Neural progenitor cell (in vitro differentiated cells): ENCODE measurements around the gene TCFL5. TPM values are rescaled to one million over a fixed set of nuclear protein-coding genes. Genes with fewer than 3 reads are reported as not detected.

ENCODE experiments used
- DNase-seq: peaks from one replicate; pipeline ENCODE4 v3.0.0-alpha.2; 2016; ENCODE audit warnings: low spot score
- H2AFZ ChIP-seq: fragments of 200-600 bp; sonication (generic); replicated peaks from 2 replicates; pipeline ENCODE4 v1.6.1; 2016; ENCODE audit warnings: antibody characterized with exemption
- H3F3A ChIP-seq: fragments of 200-600 bp; sonication (generic); 2 replicates; pipeline ENCODE4 v1.6.1; 2016; ENCODE audit warnings: antibody characterized with exemption, low read depth
- H3K27ac ChIP-seq: fragments of 200-600 bp; sonication (generic); 2 replicates; pipeline ENCODE4 v1.5.1; 2016; ENCODE audit warnings: mild to moderate bottlenecking
- H3K27me3 ChIP-seq: fragments of 200-600 bp; sonication (generic); 2 replicates; pipeline ENCODE4 v1.6.1; 2016; ENCODE audit warnings: mild to moderate bottlenecking, moderate library complexity
- H3K36me3 ChIP-seq: fragments of 200-600 bp; sonication (generic); 2 replicates; pipeline ENCODE4 v1.5.1; 2016
- H3K4me1 ChIP-seq: fragments of 200-600 bp; sonication (generic); 2 replicates; pipeline ENCODE4 v1.6.1; 2016; ENCODE audit warnings: mixed run types
- H3K4me2 ChIP-seq: fragments of 200-600 bp; sonication (generic); 2 replicates; pipeline ENCODE4 v1.6.1; 2016
- H3K4me3 ChIP-seq: fragments of 200-600 bp; sonication (generic); 2 replicates; pipeline ENCODE4 v1.5.1; 2016
- H3K79me2 ChIP-seq: fragments of 200-600 bp; sonication (generic); 2 replicates; pipeline ENCODE4 v1.6.1; 2016; ENCODE audit warnings: low read depth
- H3K9ac ChIP-seq: fragments of 200-600 bp; sonication (generic); 2 replicates; pipeline ENCODE4 v1.6.1; 2016
- H3K9me3 ChIP-seq: fragments of 200-600 bp; sonication (generic); 2 replicates; pipeline ENCODE4 v1.5.1; 2016; ENCODE audit warnings: low read depth
- H4K20me1 ChIP-seq: fragments of 200-600 bp; sonication (generic); 2 replicates; pipeline ENCODE4 v1.6.1; 2016; ENCODE audit warnings: low read depth
- H3K27ac Mint-ChIP-seq: 3 replicates; pipeline ENCODE4 v1.8.0; 2021; ENCODE audit warnings: mixed read lengths
- H3K27me3 Mint-ChIP-seq: 2 replicates; pipeline ENCODE4 v1.8.0; 2022; ENCODE audit warnings: low read depth, mild to moderate bottlenecking, inconsistent platforms, moderate library complexity, mixed read lengths; ENCODE audit not compliant: insufficient read depth
- H3K36me3 Mint-ChIP-seq: 3 replicates; pipeline ENCODE4 v1.8.0; 2021; ENCODE audit warnings: mixed read lengths
- H3K4me1 Mint-ChIP-seq: 3 replicates; pipeline ENCODE4 v1.8.0; 2021; ENCODE audit warnings: mixed read lengths
- H3K4me3 Mint-ChIP-seq: 3 replicates; pipeline ENCODE4 v1.8.0; 2021; ENCODE audit warnings: mild to moderate bottlenecking, moderate library complexity, mixed read lengths
- H3K9me3 Mint-ChIP-seq: 3 replicates; pipeline ENCODE4 v1.8.0; 2020; ENCODE audit warnings: mixed read lengths
- EZH2 ChIP-seq: fragments of 200-600 bp; sonication (generic); IDR thresholded peaks from 2 replicates; pipeline ENCODE4 v1.6.1; 2017; ENCODE audit warnings: antibody characterized with exemption, mild to moderate bottlenecking, moderate library complexity
- EZH2phosphoT487 ChIP-seq: fragments of 200-600 bp; sonication (generic); IDR thresholded peaks from 2 replicates; pipeline ENCODE4 v1.6.1; 2017; ENCODE audit warnings: antibody characterized with exemption
- total RNA-seq: library from RNA; depleted of rRNA; stranded (reverse); fragments of >200 nt; gene quantifications from 2 replicates; pipeline ENCODE4 v1.2.3, GENCODE V29; 2015; ENCODE audit warnings: low replicate concordance
- TF ChIP-seq, protein P1 (sequence below): fragments of 200-600 bp; sonication (generic); IDR thresholded peaks from 2 replicates; pipeline ENCODE4 v1.5.1; 2017; ENCODE audit warnings: antibody characterized with exemption, mild to moderate bottlenecking

TCFL5 gene
- total RNA-seq, 1 donor from 2014 or later, result 36.3 TPM

DNA sequence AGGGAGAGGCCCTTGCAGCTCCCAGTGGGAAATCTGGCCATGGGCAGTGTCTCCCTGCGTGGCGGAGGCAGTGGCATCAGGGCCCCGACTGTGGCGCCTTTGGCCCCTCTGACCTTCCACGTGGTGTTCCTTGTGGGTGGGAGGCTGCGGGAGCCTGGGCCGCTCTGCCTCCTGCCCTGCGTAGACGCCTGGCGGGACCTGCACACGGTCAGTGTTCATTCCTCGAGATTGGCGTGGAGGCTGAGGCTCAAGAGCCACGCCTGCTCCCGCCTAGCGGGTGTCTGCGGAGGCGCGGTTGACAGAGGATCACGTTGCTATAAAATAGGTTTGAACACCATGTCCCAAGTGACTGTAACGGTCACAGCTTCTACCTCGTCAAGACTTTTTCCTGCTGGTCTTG, 30.8 kb downstream of the TCFL5 start:
- H3K9me3 ChIP-seq, result no peaks in the 10 kb centered on the region
- Mint-ChIP-seq H3K4me3 (no peak overlapping the region), H3K36me3 (no peaks in the 10 kb centered on the region), H3K27ac (no peak overlapping the region), H3K4me1 (peaks cover 31% of the 10 kb centered on the region), H3K9me3 (no peaks in the 10 kb centered on the region), H3K27me3 (peaks cover 2% of the 10 kb centered on the region)
- H3K79me2 ChIP-seq, result no peaks in the 10 kb centered on the region
- H3K27ac ChIP-seq, result no peak overlapping the region
- no peak overlapping the region for H3K4me3 ChIP-seq
- H3K36me3 ChIP-seq, result no peaks in the 10 kb centered on the region
- H2AFZ ChIP-seq, result no peak overlapping the region
- H3K4me2 ChIP-seq, result no peak overlapping the region
- peaks cover 27% of the 10 kb centered on the region for H3K4me1 ChIP-seq
- H3K9ac ChIP-seq, result no peak overlapping the region
- no peak for TF ChIP-seq EZH2
- no peak for TF ChIP-seq EZH2phosphoT487
- TF ChIP-seq, protein P1, sequence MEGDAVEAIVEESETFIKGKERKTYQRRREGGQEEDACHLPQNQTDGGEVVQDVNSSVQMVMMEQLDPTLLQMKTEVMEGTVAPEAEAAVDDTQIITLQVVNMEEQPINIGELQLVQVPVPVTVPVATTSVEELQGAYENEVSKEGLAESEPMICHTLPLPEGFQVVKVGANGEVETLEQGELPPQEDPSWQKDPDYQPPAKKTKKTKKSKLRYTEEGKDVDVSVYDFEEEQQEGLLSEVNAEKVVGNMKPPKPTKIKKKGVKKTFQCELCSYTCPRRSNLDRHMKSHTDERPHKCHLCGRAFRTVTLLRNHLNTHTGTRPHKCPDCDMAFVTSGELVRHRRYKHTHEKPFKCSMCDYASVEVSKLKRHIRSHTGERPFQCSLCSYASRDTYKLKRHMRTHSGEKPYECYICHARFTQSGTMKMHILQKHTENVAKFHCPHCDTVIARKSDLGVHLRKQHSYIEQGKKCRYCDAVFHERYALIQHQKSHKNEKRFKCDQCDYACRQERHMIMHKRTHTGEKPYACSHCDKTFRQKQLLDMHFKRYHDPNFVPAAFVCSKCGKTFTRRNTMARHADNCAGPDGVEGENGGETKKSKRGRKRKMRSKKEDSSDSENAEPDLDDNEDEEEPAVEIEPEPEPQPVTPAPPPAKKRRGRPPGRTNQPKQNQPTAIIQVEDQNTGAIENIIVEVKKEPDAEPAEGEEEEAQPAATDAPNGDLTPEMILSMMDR, result no peak
- no peaks in the 10 kb centered on the region for H4K20me1 ChIP-seq
- DNase-seq, result no peak
- H3F3A ChIP-seq, result peaks cover 28% of the 10 kb centered on the region
- H3K27me3 ChIP-seq, result no peaks in the 10 kb centered on the region

DNA sequence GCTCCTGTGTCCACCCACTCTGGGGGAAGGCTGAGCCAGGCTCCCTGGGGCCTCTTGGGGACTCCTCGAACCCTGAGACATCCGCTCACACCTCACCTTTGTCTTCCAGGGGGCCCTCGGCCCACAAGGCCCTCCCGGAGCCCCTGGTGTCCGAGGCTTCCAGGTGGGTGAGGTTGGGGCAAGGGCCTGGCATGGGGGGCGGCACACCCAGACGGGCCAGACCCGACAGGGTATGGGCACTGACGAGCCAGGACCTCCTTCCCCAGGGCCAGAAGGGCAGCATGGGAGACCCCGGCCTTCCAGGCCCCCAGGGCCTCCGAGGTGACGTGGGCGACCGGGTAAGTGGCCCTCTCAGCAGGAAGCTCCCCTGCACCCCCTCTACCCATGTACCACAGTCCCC, 31.4 kb downstream of the TCFL5 start:
- H3F3A ChIP-seq, result peaks cover 26% of the 10 kb centered on the region
- H3K27me3 Mint-ChIP-seq, result peaks cover 2% of the 10 kb centered on the region
- H3K79me2 ChIP-seq, result no peaks in the 10 kb centered on the region
- no peak overlapping the region for H3K4me2 ChIP-seq
- H3K9me3 ChIP-seq, result no peaks in the 10 kb centered on the region
- H3K27me3 ChIP-seq, result no peaks in the 10 kb centered on the region
- no peak for DNase-seq
- no peak overlapping the region for H3K27ac Mint-ChIP-seq
- TF ChIP-seq, protein P1, result no peak
- TF ChIP-seq EZH2 (no peak), EZH2phosphoT487 (no peak)
- no peaks in the 10 kb centered on the region for H3K36me3 ChIP-seq
- no peaks in the 10 kb centered on the region for H3K9me3 Mint-ChIP-seq
- H3K9ac ChIP-seq, result no peak overlapping the region
- no peak overlapping the region for H2AFZ ChIP-seq
- H4K20me1 ChIP-seq, result no peaks in the 10 kb centered on the region
- peaks cover 26% of the 10 kb centered on the region for H3K4me1 Mint-ChIP-seq
- H3K4me3 ChIP-seq, result no peak overlapping the region
- no peaks in the 10 kb centered on the region for H3K36me3 Mint-ChIP-seq
- H3K4me1 ChIP-seq, result peaks cover 24% of the 10 kb centered on the region
- H3K27ac ChIP-seq, result no peak overlapping the region
- no peak overlapping the region for H3K4me3 Mint-ChIP-seq

GRCh38 chr20:62829231-62830230, 32.1 kb downstream of the TCFL5 start:
- H3K9me3 ChIP-seq, result no peaks in the 10 kb centered on the region
- peaks cover 20% of the 10 kb centered on the region for H3F3A ChIP-seq
- H4K20me1 ChIP-seq, result no peaks in the 10 kb centered on the region
- H3K36me3 ChIP-seq, result no peaks in the 10 kb centered on the region
- no peak overlapping the region for H3K4me3 ChIP-seq
- no peak overlapping the region for H3K4me2 ChIP-seq
- H2AFZ ChIP-seq, result no peak overlapping the region
- peaks cover 22% of the 10 kb centered on the region for H3K4me1 Mint-ChIP-seq
- no peaks in the 10 kb centered on the region for H3K36me3 Mint-ChIP-seq
- H3K9ac ChIP-seq, result no peak overlapping the region
- peaks cover 19% of the 10 kb centered on the region for H3K4me1 ChIP-seq
- no peaks in the 10 kb centered on the region for H3K27me3 Mint-ChIP-seq
- H3K27ac ChIP-seq, result no peak overlapping the region
- no peak for DNase-seq
- no peaks in the 10 kb centered on the region for H3K27me3 ChIP-seq
- no peak overlapping the region for H3K27ac Mint-ChIP-seq
- TF ChIP-seq EZH2, result no peak
- TF ChIP-seq, protein P1, result no peak
- TF ChIP-seq EZH2phosphoT487, result no peak
- no peaks in the 10 kb centered on the region for H3K9me3 Mint-ChIP-seq
- H3K4me3 Mint-ChIP-seq, result no peak overlapping the region
- H3K79me2 ChIP-seq, result no peaks in the 10 kb centered on the region
